Prostate gland (tissue), 2 donors: ENCODE measurements around the gene PIK3CA.

Source experiments
- CTCF ChIP-seq, 4 experiments: fragments of 200-600 bp in 2 of 4; fragments of 450-650 bp in 2 of 4; sonication (generic) in 2 of 4; IDR thresholded peaks; 1 replicate in 3 of 4; 2 replicates in 1 of 4; pipeline ENCODE4 v1.5.1; 2016 to 2019; ENCODE audit warnings: antibody characterized with exemption in 4 of 4, mild to moderate bottlenecking in 2 of 4, moderate library complexity in 2 of 4
- POLR2A ChIP-seq: fragments of 450-650 bp; IDR thresholded peaks from one replicate; pipeline ENCODE4 v1.6.1; 2016; ENCODE audit warnings: antibody characterized with exemption, mild to moderate bottlenecking

DNA sequence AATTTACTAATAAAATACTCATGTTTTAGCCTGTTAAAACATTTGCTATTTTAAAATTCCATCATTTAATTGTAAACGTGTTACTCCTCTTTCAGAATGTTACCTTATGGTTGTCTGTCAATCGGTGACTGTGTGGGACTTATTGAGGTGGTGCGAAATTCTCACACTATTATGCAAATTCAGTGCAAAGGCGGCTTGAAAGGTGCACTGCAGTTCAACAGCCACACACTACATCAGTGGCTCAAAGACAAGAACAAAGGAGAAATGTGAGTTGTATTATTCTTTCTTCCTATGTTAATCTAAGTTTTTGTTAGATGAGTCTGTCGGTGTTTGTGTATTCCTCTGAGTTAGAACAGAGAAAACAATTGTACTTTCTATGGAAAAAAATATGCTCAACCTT lies 81.0 kb downstream of the PIK3CA start:
- no peak for TF ChIP-seq CTCF (IDR thresholded peaks at IDR 0.05)
- TF ChIP-seq POLR2A = no peak
